AG09309 (cell line): ENCODE data around the gene DNAI7.

Experiments
- DNase-seq: peaks from one replicate; pipeline ENCODE4 v3.0.0-alpha.2; 2010; ENCODE audit warnings: low read depth
- H3K4me3 ChIP-seq: 2 replicates; pipeline ENCODE4 v1.5.1; 2011; ENCODE audit warnings: mild to moderate bottlenecking, low read depth, low read length, moderate library complexity; ENCODE audit not compliant: control insufficient read depth
- TF ChIP-seq, protein P1 (sequence below): IDR thresholded peaks from 2 replicates; pipeline ENCODE4 v1.5.1; 2011; ENCODE audit warnings: mild to moderate bottlenecking, low read depth, low read length, inconsistent platforms; ENCODE audit not compliant: insufficient read depth, control insufficient read depth; ENCODE audit errors: missing control alignments

DNAI7 gene

DNA sequence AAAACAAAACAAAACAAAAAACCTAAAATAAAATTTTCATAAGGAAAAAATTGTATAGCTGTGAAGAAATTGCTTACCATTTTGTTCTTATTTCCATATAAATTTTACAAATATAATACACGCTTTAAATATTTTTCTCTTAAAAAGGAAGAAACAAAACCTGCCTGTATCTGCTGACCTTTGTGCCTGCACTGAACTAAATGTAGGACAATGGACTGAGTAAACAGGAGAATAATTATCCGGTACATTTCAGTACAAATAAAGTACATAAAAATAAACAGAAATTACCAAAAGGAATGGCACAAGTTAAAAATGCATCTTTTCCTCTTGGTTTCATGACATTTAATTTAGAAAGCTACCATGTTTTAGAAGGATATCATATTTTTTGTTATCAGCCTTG, 112.3 kb downstream of the DNAI7 start:
- no peak overlapping the region for H3K4me3 ChIP-seq
- TF ChIP-seq, protein P1, sequence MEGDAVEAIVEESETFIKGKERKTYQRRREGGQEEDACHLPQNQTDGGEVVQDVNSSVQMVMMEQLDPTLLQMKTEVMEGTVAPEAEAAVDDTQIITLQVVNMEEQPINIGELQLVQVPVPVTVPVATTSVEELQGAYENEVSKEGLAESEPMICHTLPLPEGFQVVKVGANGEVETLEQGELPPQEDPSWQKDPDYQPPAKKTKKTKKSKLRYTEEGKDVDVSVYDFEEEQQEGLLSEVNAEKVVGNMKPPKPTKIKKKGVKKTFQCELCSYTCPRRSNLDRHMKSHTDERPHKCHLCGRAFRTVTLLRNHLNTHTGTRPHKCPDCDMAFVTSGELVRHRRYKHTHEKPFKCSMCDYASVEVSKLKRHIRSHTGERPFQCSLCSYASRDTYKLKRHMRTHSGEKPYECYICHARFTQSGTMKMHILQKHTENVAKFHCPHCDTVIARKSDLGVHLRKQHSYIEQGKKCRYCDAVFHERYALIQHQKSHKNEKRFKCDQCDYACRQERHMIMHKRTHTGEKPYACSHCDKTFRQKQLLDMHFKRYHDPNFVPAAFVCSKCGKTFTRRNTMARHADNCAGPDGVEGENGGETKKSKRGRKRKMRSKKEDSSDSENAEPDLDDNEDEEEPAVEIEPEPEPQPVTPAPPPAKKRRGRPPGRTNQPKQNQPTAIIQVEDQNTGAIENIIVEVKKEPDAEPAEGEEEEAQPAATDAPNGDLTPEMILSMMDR: no peak
- DNase-seq: no peak

DNA sequence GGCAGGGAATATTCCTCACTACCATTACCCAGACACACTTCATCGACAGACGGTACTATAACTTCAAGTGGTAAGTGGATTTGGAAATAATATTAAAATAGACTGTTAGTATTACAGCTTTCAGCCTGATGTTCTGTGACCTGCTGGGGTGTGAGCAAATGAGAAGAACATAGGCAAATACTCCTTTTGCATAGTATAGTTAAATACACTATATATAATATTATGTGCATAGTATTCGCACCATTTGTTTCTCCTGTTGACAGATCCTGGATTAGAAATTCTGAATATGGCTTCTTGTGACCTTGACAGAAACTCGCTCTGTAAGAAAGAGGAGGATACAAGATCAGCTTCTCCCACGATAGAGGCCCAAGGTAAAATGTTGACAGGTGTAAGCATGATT, 115.6 kb downstream of the DNAI7 start:
- no peak overlapping the region for H3K4me3 ChIP-seq
- TF ChIP-seq, protein P1: no peak
- DNase-seq: no peak

DNA sequence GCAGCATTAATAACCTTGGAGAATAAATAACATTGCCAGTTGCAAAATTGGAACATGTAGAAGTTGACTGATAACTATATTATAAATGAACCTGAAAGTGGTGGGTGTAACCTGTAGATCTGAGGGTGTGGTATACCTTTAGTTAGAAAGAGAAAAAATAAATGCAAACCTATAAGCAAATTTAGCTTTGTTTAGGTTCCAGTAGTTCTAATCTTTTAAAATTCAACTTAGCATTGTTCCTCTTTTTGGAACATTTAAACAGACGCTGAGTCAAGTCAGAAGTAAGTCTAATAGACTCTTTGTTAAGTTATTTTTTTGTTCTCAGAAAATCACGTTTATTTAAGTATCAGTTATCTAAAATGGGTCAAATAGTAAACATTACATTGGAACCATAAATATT, 120.0 kb downstream of the DNAI7 start:
- no peak overlapping the region for H3K4me3 ChIP-seq
- TF ChIP-seq, protein P1: no peak
- no peak for DNase-seq

DNA sequence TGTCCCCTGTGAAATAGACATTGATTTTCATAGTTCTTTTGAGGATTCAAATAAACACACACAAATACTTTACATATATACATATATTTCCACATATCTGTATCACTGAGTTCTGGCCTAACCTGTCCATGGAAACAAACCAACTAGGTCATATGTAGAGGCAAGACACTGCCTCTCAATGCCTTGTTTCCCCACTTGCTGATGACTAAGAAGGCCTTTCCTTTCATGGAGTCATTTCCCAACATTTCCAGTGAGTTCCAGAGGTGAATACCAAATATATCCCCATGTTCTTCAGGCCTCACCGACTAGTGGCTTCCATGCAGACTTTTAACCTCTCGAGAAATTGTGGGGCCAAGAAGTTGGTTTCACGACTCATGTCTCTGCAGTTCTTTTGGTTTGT, 120.8 kb downstream of the DNAI7 start:
- TF ChIP-seq, protein P1: no peak
- H3K4me3 ChIP-seq: no peak overlapping the region
- no peak for DNase-seq

DNA sequence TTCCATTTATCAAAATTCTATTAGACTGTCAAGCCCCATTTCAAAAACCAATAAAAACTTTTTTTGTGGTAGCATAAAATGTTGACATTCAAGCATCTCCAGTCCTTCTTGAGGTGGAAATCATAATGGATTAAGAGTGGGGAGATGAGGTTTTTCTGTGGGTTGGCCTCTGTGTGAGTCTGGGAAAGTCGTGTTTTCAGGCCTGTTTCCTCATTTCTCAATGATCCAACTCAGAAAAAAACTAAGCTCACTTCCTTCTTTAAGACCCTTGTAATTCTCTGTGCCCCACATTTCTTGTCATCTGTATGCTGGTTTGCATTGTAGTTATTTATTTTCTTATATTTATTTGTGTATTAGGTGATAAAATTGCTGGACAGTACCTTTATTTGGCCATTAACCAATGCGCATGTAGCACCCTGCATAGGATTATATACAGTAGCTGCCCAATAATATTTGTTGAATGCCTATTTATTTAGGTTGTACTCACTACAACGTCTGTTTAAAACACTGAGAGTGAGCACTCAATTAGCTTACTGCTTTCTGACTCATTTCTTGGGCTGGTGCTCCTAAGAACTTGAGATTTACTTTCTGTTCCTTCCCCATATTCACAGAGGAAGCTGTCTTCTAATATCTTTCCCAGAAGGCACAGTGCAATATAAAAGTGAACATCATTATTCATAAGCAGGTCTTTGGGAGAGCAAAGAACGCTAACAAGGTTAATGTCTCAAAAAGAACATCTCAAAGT, 121.9 kb downstream of the DNAI7 start:
- no peak overlapping the region for H3K4me3 ChIP-seq
- TF ChIP-seq, protein P1: no peak
- no peak for DNase-seq

DNA sequence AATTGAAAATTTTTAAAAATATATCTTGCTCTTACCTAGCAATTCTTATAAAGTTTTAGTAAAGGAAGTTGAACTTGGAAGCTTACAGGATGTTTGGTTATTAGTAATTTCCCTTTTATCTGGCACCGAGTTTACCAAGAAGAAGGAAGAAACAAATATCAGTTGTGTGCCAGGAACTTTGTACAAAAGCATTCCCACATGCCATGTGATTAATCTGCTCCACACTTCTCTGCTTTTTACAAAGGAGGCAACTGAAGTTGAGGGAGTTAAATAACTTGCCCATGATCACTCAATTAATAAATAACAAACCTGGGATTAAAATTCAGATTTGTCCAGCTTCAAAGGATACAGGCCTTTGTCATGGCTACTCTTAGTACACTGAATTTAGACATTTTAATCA, 123.6 kb downstream of the DNAI7 start:
- H3K4me3 ChIP-seq: no peak overlapping the region
- DNase-seq: no peak
- TF ChIP-seq, protein P1: no peak
